C4-2B (cell line): ENCODE data around the gene CEP68.

ENCODE experiments used
- H3K27ac ChIP-seq: fragments of 450-650 bp; 2 replicates; pipeline ENCODE4 v1.5.1; 2017
- ZFX ChIP-seq: fragments of 450-650 bp; IDR thresholded peaks from 2 replicates; pipeline ENCODE4 v1.6.1; 2017
- TF ChIP-seq, protein P1 (sequence below): fragments of 450-650 bp; conservative IDR thresholded peaks from 2 replicates; pipeline ENCODE4 v1.5.1; 2017; ENCODE audit warnings: mild to moderate bottlenecking

CEP68 gene

DNA sequence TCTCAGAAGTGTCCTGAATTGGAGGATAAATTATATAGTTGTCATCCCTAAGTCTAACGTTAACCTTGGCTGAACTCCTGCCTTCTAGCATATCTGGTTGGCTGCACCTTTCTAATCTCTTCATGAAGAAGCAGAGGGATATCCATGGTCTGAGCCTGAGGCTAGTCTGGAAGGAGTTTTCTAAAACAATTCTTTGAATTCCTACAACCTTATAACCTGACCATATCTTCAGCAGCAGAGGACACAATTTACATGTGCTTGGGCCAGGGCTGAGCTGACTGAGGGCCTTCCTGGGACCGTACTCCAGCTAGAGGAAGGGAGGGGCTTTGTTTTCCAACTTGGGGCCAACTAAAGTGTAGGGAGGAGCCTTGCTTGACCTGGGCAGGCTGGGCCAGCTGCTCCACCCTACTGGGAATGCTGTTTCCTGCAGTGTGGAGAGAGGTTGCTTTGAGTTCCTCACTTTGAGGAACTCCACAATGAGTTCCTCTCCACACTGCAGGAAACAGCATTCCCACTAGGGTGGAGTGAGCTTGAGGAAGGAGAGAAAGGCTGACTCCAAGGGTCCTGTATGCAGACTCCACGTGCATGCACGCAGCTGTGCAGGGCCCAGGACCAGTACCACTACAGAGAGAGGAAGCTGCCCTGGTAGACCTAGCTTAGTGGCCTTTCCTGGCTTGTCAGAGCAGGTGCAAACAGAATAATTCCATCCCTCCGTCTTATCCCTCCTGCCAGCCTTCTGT lies 19.6 kb downstream of the CEP68 start:
- H3K27ac ChIP-seq = no peak overlapping the region
- no peak for TF ChIP-seq ZFX
- TF ChIP-seq, protein P1, sequence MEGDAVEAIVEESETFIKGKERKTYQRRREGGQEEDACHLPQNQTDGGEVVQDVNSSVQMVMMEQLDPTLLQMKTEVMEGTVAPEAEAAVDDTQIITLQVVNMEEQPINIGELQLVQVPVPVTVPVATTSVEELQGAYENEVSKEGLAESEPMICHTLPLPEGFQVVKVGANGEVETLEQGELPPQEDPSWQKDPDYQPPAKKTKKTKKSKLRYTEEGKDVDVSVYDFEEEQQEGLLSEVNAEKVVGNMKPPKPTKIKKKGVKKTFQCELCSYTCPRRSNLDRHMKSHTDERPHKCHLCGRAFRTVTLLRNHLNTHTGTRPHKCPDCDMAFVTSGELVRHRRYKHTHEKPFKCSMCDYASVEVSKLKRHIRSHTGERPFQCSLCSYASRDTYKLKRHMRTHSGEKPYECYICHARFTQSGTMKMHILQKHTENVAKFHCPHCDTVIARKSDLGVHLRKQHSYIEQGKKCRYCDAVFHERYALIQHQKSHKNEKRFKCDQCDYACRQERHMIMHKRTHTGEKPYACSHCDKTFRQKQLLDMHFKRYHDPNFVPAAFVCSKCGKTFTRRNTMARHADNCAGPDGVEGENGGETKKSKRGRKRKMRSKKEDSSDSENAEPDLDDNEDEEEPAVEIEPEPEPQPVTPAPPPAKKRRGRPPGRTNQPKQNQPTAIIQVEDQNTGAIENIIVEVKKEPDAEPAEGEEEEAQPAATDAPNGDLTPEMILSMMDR = no peak

DNA sequence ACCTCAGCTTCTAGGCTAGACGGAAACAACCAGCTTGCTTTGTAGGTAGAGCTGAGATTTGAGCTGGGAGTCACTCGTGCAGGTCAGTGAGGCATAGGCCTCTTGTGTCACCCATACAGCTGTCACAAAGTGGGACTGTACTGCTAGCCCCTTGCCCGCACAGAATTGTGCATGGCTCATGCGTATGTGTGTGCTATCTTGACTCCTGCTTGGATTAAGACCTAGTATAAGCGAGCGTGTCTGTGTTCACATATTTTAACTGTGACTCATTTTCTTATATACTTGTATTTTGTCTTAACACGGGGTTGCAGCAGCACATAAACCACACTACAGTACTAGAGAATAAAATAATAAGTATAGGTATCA lies 20.1 kb downstream of the CEP68 start:
- H3K27ac ChIP-seq = no peak overlapping the region
- TF ChIP-seq, protein P1 = no peak
- TF ChIP-seq ZFX = no peak

DNA sequence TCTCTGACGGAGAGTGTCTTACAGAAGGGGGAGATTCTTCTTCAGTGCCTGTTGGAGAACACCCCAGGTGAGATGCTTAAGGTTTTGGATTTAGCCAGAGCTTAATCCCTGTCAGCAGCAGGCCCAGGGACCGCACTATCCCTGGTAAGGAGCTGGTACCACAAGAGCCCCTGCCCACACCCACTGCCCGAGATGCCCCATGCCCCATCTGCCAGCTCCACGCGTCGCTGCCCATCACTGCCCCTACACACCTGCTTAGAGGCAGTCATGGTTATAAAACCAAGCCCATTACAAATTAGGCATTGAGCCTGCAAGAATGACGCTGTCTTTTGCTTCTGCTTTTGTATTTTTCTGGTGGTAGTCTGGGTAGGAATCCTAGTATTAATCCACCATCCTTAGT lies 21.7 kb downstream of the CEP68 start:
- TF ChIP-seq, protein P1 = no peak
- no peak for TF ChIP-seq ZFX
- no peak overlapping the region for H3K27ac ChIP-seq

DNA sequence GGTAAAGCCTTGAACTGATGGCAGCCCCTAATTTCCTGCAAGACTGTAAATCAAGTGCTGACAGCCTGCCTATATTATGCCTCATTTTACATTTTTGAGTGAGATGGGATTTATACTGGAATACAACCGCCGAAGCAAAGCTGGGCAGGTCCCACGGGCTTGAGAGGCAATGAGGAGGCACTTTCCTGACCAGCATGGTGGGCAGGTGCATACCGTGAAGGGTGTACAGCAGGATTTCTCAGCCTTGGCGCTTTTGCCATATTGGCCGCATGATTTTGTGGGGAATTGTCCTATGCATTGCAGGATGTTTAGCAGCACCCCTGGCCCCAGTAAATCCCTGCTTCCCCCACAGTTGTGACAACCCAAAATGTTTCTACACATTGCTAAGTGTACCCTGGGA lies 22.8 kb downstream of the CEP68 start:
- H3K27ac ChIP-seq = no peak overlapping the region
- TF ChIP-seq, protein P1 = no peak
- no peak for TF ChIP-seq ZFX

DNA sequence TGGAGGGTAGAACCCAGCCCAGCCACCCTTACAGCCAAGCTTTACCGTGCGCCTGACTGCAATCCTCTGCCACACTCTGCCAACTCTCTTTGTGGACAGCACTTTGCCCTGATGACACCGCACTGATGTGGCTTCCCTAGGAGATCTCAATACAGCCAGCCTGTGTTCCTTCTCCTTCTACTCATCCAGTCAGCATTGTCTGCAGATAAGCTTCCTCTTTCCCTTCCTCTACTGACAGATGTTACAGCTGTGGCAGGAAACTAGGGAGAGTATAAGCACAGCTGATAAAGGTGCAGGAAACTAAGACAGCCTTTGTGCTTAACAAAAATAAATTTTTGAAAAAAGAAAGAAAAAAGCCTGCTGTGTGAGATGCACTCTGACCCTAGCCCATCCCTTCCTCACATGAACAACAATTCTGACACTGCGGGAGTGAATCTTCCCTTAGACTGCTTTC lies 25.0 kb downstream of the CEP68 start:
- H3K27ac ChIP-seq = no peak overlapping the region
- TF ChIP-seq, protein P1 = no peak
- no peak for TF ChIP-seq ZFX

DNA sequence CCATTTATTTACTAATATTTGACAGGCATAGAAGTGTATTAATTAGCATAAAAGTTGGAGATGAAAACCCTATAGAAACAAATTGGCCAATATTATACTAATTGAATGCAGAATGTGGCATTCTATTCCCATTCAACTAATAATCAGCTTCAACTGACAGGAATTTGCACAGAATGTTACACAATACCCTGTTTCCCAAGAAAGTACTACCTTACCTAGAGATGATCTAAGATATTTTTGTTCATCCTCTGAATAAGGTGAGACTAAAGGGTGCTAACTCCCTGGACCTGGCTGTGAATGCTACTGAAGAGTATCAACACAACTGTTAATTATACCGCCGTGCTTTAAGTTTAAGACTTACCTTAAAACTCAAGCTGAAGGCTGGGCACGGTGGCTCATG lies 28.9 kb downstream of the CEP68 start:
- TF ChIP-seq ZFX = no peak
- TF ChIP-seq, protein P1 = no peak

DNA sequence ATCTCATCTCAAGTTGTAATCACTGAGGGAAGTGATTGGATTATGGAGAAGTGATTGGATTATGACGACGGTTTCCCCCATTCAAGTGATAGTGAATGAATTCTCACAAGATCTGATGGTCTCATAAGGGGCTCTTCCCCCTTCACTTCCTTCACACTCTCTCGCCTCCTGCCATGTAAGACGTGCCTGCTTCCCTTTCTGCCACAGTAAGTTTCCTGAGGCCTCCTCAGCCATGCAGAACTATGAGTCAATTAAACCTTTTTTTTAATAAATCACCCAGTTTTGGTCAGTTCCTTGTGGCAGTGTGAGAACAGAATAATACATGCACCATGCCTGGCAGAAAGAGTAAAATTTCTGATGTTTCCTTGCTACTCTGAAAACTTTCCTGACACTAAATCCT lies 36.6 kb downstream of the CEP68 start:
- no peak overlapping the region for H3K27ac ChIP-seq
- TF ChIP-seq, protein P1 = no peak
- no peak for TF ChIP-seq ZFX

More for the DNA sequence above, 28.9 kb downstream of the CEP68 start:
- no peak overlapping the region for H3K27ac ChIP-seq
